A549 (cell line): Measurements from ENCODE around the gene PSME3. TPM values are rescaled to one million over a fixed set of nuclear protein-coding genes. Genes with fewer than 3 reads are reported as not detected.

Experiments
- ATAC-seq, 2 experiments: fragments of 200-7000 bp in 1 of 2; fragments of >200 bp in 1 of 2; cut with Nextera tagmentation in 1 of 2; cut with Tn5 transposase in 1 of 2; 3 replicates each; pipeline versions ENCODE4 v1.8.0 to v1.9.1; 2018 to 2020; ENCODE audit warnings: mild to moderate bottlenecking in 1 of 2, moderate library complexity in 1 of 2
- CTCF ChIA-PET: fragments of 300-600 bp; sonication (Branson Sonifier 250); formaldehyde crosslinking; extraction: SDS; loops from one replicate; lab custom pipeline; 2021; ENCODE audit warnings: antibody characterized with exemption, inconsistent platforms; lab: Yijun Ruan, JAX
- POLR2A ChIA-PET: fragments of 350-600 bp; formaldehyde crosslinking; extraction: SDS; loops from one replicate; lab custom pipeline; 2021; ENCODE audit warnings: antibody characterized with exemption, inconsistent platforms; lab: Yijun Ruan, JAX
- DNase-seq, 2 experiments: peaks; one replicate each; pipeline versions ENCODE4 v3.0.0 to v3.0.0-alpha.2; 2011 to 2016; ENCODE audit warnings: low read depth in 1 of 2, low spot score in 1 of 2
- FAIRE-seq: peaks from 2 replicates; lab custom pipeline; 2011; peaks lifted over from hg19 to GRCh38; lab: Jason Lieb, UNC
- H3K27ac ChIP-seq, 2 experiments: fragments of >200 bp; sonication (Bioruptor Twin); formaldehyde crosslinking; 3 replicates each; pipeline ENCODE4 v1.5.1; 2016 to 2017
- H3K4me1 ChIP-seq: fragments of >200 bp; sonication (Bioruptor Twin); formaldehyde crosslinking; 3 replicates; pipeline ENCODE4 v1.6.1; 2016
- H3K4me2 ChIP-seq: fragments of >200 bp; sonication (Bioruptor Twin); formaldehyde crosslinking; 3 replicates; pipeline ENCODE4 v1.6.1; 2016
- H3K4me3 ChIP-seq: fragments of >200 bp; sonication (Bioruptor Twin); formaldehyde crosslinking; 3 replicates; pipeline ENCODE4 v1.5.1; 2016
- H3K9me3 ChIP-seq: fragments of >200 bp; sonication (Bioruptor Twin); formaldehyde crosslinking; 3 replicates; pipeline ENCODE4 v1.6.1; 2016
- CHD2 ChIP-seq: fragments of 150-350 bp; IDR thresholded peaks from 2 replicates; pipeline ENCODE4 v1.6.1; 2014; ENCODE audit warnings: low read length; ENCODE audit not compliant: partially characterized antibody
- EHMT2 ChIP-seq: fragments of 200-600 bp; sonication (generic); IDR thresholded peaks from 2 replicates; pipeline ENCODE4 v1.6.1; 2016; ENCODE audit warnings: antibody characterized with exemption, low read depth, mild to moderate bottlenecking, moderate library complexity
- EP300 ChIP-seq, 2 experiments: fragments of >200 bp; sonication (Bioruptor Twin); formaldehyde crosslinking; IDR thresholded peaks; 2 replicates in 1 of 2; 3 replicates in 1 of 2; pipeline ENCODE4 v1.6.1; 2016 to 2017
- ESRRA ChIP-seq: fragments of 150-350 bp; IDR thresholded peaks from 2 replicates; pipeline ENCODE4 v1.6.1; 2014; ENCODE audit warnings: mild to moderate bottlenecking, low read length, borderline replicate concordance
- FOSL2 ChIP-seq, 2 experiments: fragments of 450-650 bp in 1 of 2; fragments of >200 bp in 1 of 2; sonication (Bioruptor Twin) in 1 of 2; formaldehyde crosslinking; IDR thresholded peaks; 2 replicates each; pipeline versions ENCODE4 v1.5.0 to v1.6.1; 2016 to 2020; ENCODE audit warnings: mild to moderate bottlenecking in 1 of 2, moderate library complexity in 1 of 2
- HDAC2 ChIP-seq: fragments of 200-600 bp; sonication (generic); IDR thresholded peaks from 2 replicates; pipeline ENCODE4 v1.6.1; 2016
- HEYL ChIP-seq: fragments of 250-450 bp; sonication (Bioruptor Pico); IDR thresholded peaks from 2 replicates; pipeline ENCODE4 v1.8.0; 2021; ENCODE audit warnings: mild to moderate bottlenecking, moderate library complexity
- HOXA7 ChIP-seq: fragments of 250-450 bp; sonication (Bioruptor Pico); IDR thresholded peaks from 2 replicates; pipeline ENCODE4 v1.5.0; 2020; ENCODE audit warnings: mild to moderate bottlenecking, moderate library complexity
- JUN ChIP-seq, 2 experiments: fragments of >200 bp; sonication (Bioruptor Twin); formaldehyde crosslinking; IDR thresholded peaks; 2 replicates in 1 of 2; 3 replicates in 1 of 2; pipeline ENCODE4 v1.6.1; 2016 to 2017
- JUNB ChIP-seq: fragments of >200 bp; sonication (Bioruptor Twin); formaldehyde crosslinking; IDR thresholded peaks from 2 replicates; pipeline ENCODE4 v1.6.1; 2016
- KDM5A ChIP-seq: fragments of 200-600 bp; sonication (generic); IDR thresholded peaks from 2 replicates; pipeline ENCODE4 v1.6.1; 2016; ENCODE audit warnings: antibody characterized with exemption, mild to moderate bottlenecking
- MAFK ChIP-seq: fragments of 450-650 bp; IDR thresholded peaks from 2 replicates; pipeline ENCODE4 v1.6.1; 2014; ENCODE audit not compliant: partially characterized antibody
- MAX ChIP-seq: IDR thresholded peaks from 2 replicates; pipeline ENCODE4 v1.6.1; 2012
- NFE2L2 ChIP-seq: fragments of 150-350 bp; conservative IDR thresholded peaks from 2 replicates; pipeline ENCODE4 v1.6.1; 2014; ENCODE audit warnings: low read length
- NR3C1 ChIP-seq: fragments of >200 bp; sonication (Bioruptor Twin); formaldehyde crosslinking; IDR thresholded peaks from 3 replicates; pipeline ENCODE4 v1.6.1; 2017
- PHF8 ChIP-seq: fragments of 200-600 bp; sonication (generic); IDR thresholded peaks from 2 replicates; pipeline ENCODE4 v1.6.1; 2016; ENCODE audit warnings: low read depth, mild to moderate bottlenecking, antibody characterized with exemption, moderate library complexity, borderline replicate concordance
- RAD21 ChIP-seq, 2 experiments: fragments of >200 bp in 1 of 2; sonication (Bioruptor Twin) in 1 of 2; formaldehyde crosslinking in 1 of 2; IDR thresholded peaks in 1 of 2; conservative IDR thresholded peaks in 1 of 2; 2 replicates in 1 of 2; 3 replicates in 1 of 2; pipeline ENCODE4 v1.6.1; 2012 to 2018; ENCODE audit warnings: inconsistent platforms in 1 of 2
- RARB ChIP-seq: fragments of 250-450 bp; sonication (Bioruptor Pico); IDR thresholded peaks from 2 replicates; pipeline ENCODE4 v1.8.0; 2021; ENCODE audit warnings: mild to moderate bottlenecking, moderate library complexity
- RFX5 ChIP-seq: fragments of 450-650 bp; IDR thresholded peaks from 2 replicates; pipeline ENCODE4 v1.7.1; 2014; ENCODE audit warnings: antibody characterized with exemption, mild to moderate bottlenecking, moderate library complexity
- TFCP2L1 ChIP-seq: fragments of 250-450 bp; sonication (Bioruptor Pico); IDR thresholded peaks from 2 replicates; pipeline ENCODE4 v1.5.0; 2021; ENCODE audit warnings: mild to moderate bottlenecking
- TP53 ChIP-seq: fragments of 250-450 bp; sonication (Bioruptor Pico); IDR thresholded peaks from 2 replicates; pipeline ENCODE4 v1.5.0; 2021; ENCODE audit warnings: mild to moderate bottlenecking, moderate library complexity
- ZFP36 ChIP-seq: fragments of 450-650 bp; IDR thresholded peaks from 2 replicates; pipeline ENCODE4 v1.6.1; 2014; ENCODE audit warnings: borderline replicate concordance; ENCODE audit not compliant: partially characterized antibody
- ZNF302 ChIP-seq: fragments of 250-450 bp; sonication (Bioruptor Pico); IDR thresholded peaks from 2 replicates; pipeline ENCODE4 v1.9.0; 2021; ENCODE audit warnings: inconsistent platforms, mild to moderate bottlenecking, moderate library complexity
- ZSCAN20 ChIP-seq: fragments of 250-450 bp; sonication (Bioruptor Pico); IDR thresholded peaks from 2 replicates; pipeline ENCODE4 v1.8.0; 2022; ENCODE audit warnings: mild to moderate bottlenecking, moderate library complexity
- WGBS: methylation state at CpG from one replicate; pipeline ENCODE4 v1.1.6; 2017; ENCODE audit errors: missing lambda C conversion rate; 5-methylcytosine and 5-hydroxymethylcytosine counted together
- polyA plus RNA-seq, 4 experiments: library from polyadenylated mRNA; depleted of rRNA in 3 of 4; stranded (reverse); fragments of >200 nt; fragmentation: RNase III in 1 of 4; extraction: RNeasy Plus Mini Kit Qiagen cat#74134 plus additional on column Dnase treatment in 1 of 4; gene quantifications; 2 replicates in 3 of 4; 3 replicates in 1 of 4; pipeline ENCODE4 v1.2.3, GENCODE V29; 2011 to 2017
- TF ChIP-seq, protein P1 (sequence below): fragments of >200 bp; sonication (Bioruptor Twin); formaldehyde crosslinking; IDR thresholded peaks from 2 replicates; pipeline ENCODE4 v1.6.1; 2016
- TF ChIP-seq, protein P2 (sequence below): fragments of >200 bp; sonication (Bioruptor Twin); formaldehyde crosslinking; IDR thresholded peaks from 3 replicates; pipeline ENCODE4 v1.6.1; 2016
- TF ChIP-seq, protein P3 (sequence below): fragments of 450-650 bp; IDR thresholded peaks from 2 replicates; pipeline ENCODE4 v1.6.1; 2014; ENCODE audit warnings: antibody characterized with exemption
- TF ChIP-seq, protein P4 (sequence below): fragments of 250-450 bp; sonication (Bioruptor Pico); IDR thresholded peaks from 2 replicates; pipeline ENCODE4 v1.5.0; 2020; ENCODE audit warnings: low read depth, mild to moderate bottlenecking, moderate library complexity
- TF ChIP-seq, protein P5 (sequence below): fragments of >200 bp; sonication (Bioruptor Twin); formaldehyde crosslinking; IDR thresholded peaks from 3 replicates; pipeline ENCODE4 v1.5.1; 2016

Gene PSME3
- polyA plus RNA-seq, 2 of the 4 experiments (the other 2 are of a cell fraction) = 223 to 257 TPM

DNA sequence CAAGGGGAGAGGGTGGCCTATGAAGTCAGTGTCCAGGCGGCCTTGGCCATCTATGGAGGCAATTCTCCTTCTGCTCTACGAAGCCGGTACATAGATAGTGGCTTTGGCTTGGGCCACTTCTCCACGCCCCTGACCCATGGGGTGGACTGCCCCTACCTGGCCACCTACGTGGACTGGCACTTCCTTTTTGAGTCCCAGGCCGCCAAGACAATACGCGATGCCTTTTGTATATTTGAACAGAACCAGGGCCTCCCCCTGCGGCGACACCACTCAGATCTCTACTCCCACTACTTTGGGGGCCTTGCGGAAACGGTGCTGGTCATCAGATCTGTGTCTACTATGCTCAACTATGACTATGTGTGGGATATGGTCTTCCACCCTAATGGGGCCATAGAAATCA lies 35.1 kb downstream of the PSME3 start:
- Histone ChIP-seq H3K27ac (no peak overlapping the region), H3K9me3 (peaks cover 31% of the 10 kb centered on the region), H3K4me3 (no peak overlapping the region), H3K4me2 (no peak overlapping the region), H3K4me1 (no peaks in the 10 kb centered on the region)
- TF ChIP-seq ZNF302 (CRISPR knock-in tag) (no peak), TFCP2L1 (CRISPR knock-in tag) (no peak), TP53 (CRISPR knock-in tag) (no peak), NFE2L2 (no peak), EHMT2 (no peak), HDAC2 (no peak), JUN (IDR thresholded peaks at IDR 0.05) (no peak), KDM5A (no peak), MAX (no peak), RFX5 (no peak), PHF8 (no peak), RAD21 (conservative IDR thresholded peaks at IDR 0.05 in 1 of 2, IDR thresholded peaks at IDR 0.05 in 1 of 2) (no peak), NR3C1 (no peak)
- TF ChIP-seq, protein P1, sequence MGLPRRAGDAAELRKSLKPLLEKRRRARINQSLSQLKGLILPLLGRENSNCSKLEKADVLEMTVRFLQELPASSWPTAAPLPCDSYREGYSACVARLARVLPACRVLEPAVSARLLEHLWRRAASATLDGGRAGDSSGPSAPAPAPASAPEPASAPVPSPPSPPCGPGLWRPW = no peak
- TF ChIP-seq, protein P2, sequence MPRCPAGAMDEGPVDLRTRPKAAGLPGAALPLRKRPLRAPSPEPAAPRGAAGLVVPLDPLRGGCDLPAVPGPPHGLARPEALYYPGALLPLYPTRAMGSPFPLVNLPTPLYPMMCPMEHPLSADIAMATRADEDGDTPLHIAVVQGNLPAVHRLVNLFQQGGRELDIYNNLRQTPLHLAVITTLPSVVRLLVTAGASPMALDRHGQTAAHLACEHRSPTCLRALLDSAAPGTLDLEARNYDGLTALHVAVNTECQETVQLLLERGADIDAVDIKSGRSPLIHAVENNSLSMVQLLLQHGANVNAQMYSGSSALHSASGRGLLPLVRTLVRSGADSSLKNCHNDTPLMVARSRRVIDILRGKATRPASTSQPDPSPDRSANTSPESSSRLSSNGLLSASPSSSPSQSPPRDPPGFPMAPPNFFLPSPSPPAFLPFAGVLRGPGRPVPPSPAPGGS = no peak
- TF ChIP-seq, protein P3, sequence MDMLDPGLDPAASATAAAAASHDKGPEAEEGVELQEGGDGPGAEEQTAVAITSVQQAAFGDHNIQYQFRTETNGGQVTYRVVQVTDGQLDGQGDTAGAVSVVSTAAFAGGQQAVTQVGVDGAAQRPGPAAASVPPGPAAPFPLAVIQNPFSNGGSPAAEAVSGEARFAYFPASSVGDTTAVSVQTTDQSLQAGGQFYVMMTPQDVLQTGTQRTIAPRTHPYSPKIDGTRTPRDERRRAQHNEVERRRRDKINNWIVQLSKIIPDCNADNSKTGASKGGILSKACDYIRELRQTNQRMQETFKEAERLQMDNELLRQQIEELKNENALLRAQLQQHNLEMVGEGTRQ = no peak
- TF ChIP-seq, protein P4, sequence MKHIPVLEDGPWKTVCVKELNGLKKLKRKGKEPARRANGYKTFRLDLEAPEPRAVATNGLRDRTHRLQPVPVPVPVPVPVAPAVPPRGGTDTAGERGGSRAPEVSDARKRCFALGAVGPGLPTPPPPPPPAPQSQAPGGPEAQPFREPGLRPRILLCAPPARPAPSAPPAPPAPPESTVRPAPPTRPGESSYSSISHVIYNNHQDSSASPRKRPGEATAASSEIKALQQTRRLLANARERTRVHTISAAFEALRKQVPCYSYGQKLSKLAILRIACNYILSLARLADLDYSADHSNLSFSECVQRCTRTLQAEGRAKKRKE = no peak
- ChIA-PET POLR2A (no interaction called here), CTCF (interaction anchor here (1.0 to 13.4 kb wide), 2 partner anchors 24 to 69 kb away, joined by 3 to 89 read pairs; partner anchors contain the start of gene AOC2)
- DNase-seq (no peak), ATAC-seq (no peak), FAIRE-seq (no peak)
- 81% methylated on average over 12 of the region's 12 CpGs for WGBS

GRCh38 chr17:42871647-42872046 lies 38.5 kb downstream of the PSME3 start:
- no peak overlapping the region for H3K4me3 ChIP-seq
- peaks cover 31% of the 10 kb centered on the region for H3K9me3 ChIP-seq
- ChIA-PET CTCF (interaction anchor here (0.9 to 1.4 kb wide), 2 partner anchors 14 to 57 kb away, joined by 3 to 4 read pairs; no protein-coding TSS in a partner anchor), POLR2A (no interaction called here)
- TF ChIP-seq, protein P4 = no peak
- no peak for TF ChIP-seq TFCP2L1 (CRISPR knock-in tag)
- TF ChIP-seq FOSL2 (IDR thresholded peaks at IDR 0.05) = no peak
- no peak for TF ChIP-seq FOSL2 (CRISPR knock-in tag; IDR thresholded peaks at IDR 0.05)
- TF ChIP-seq EP300 (IDR thresholded peaks at IDR 0.05) = no peak
- no peak for TF ChIP-seq CHD2
- TF ChIP-seq EHMT2 = no peak
- TF ChIP-seq, protein P5, sequence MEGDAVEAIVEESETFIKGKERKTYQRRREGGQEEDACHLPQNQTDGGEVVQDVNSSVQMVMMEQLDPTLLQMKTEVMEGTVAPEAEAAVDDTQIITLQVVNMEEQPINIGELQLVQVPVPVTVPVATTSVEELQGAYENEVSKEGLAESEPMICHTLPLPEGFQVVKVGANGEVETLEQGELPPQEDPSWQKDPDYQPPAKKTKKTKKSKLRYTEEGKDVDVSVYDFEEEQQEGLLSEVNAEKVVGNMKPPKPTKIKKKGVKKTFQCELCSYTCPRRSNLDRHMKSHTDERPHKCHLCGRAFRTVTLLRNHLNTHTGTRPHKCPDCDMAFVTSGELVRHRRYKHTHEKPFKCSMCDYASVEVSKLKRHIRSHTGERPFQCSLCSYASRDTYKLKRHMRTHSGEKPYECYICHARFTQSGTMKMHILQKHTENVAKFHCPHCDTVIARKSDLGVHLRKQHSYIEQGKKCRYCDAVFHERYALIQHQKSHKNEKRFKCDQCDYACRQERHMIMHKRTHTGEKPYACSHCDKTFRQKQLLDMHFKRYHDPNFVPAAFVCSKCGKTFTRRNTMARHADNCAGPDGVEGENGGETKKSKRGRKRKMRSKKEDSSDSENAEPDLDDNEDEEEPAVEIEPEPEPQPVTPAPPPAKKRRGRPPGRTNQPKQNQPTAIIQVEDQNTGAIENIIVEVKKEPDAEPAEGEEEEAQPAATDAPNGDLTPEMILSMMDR = no peak
- no peak for TF ChIP-seq ZSCAN20 (CRISPR knock-in tag)
- TF ChIP-seq HEYL (CRISPR knock-in tag) = no peak
- no peak for TF ChIP-seq ESRRA
- TF ChIP-seq HOXA7 = no peak
- TF ChIP-seq MAFK = no peak
- TF ChIP-seq JUNB = no peak
- TF ChIP-seq, protein P2 = no peak
- no peak for TF ChIP-seq ZFP36
- no peak for TF ChIP-seq NFE2L2
- no peak for TF ChIP-seq RARB (CRISPR knock-in tag)
- H3K4me1 ChIP-seq = no peaks in the 10 kb centered on the region
- no peak overlapping the region for H3K4me2 ChIP-seq
- H3K27ac ChIP-seq = no peak overlapping the region
- DNase-seq = no peak
- no peak for FAIRE-seq
- ATAC-seq = no peak
- 63% methylated on average over 4 of the region's 4 CpGs for WGBS
